Activated B cell treated with CpG ODN at 0.5 μM for 24 hours (primary cell): ENCODE results near the gene TOR4A. TPM values are rescaled to one million over a fixed set of nuclear protein-coding genes. Genes with fewer than 3 reads are reported as not detected.
A peak's percentile ranks its signal among the peaks of the same experiment; 100 is the strongest.
"Not testable (repeated sequence)": the region's sequence is repeated elsewhere in the genome, so short reads cannot be mapped to it uniquely, and the experiment has no call there.

Experiments used
- ATAC-seq: fragments of 200-7000 bp; cut with Tn5 transposase; one replicate; pipeline ENCODE4 v1.10.0; 2021; ENCODE audit warnings: low read depth, mild to moderate bottlenecking, moderate library complexity
- CTCF ChIA-PET: fragments of 350-600 bp; sonication (Branson Sonifier 250); formaldehyde crosslinking; loops from one replicate; lab custom pipeline; 2021; ENCODE audit warnings: antibody characterized with exemption; lab: Charles Lee
- POLR2A ChIA-PET: fragments of 350-600 bp; sonication (Branson Sonifier 250); formaldehyde crosslinking; loops from one replicate; lab custom pipeline; 2021; ENCODE audit warnings: antibody characterized with exemption; lab: Charles Lee
- DNase-seq: peaks from one replicate; pipeline ENCODE4 v3.0.0; 2022
- H3K27ac Mint-ChIP-seq: one replicate; pipeline ENCODE4 v1.8.0; 2020; ENCODE audit warnings: mixed read lengths
- H3K27me3 Mint-ChIP-seq: one replicate; pipeline ENCODE4 v1.8.0; 2021; ENCODE audit warnings: mixed read lengths
- H3K36me3 Mint-ChIP-seq: one replicate; pipeline ENCODE4 v1.8.0; 2021; ENCODE audit warnings: low read depth, mixed read lengths
- H3K4me1 Mint-ChIP-seq: one replicate; pipeline ENCODE4 v1.8.0; 2021; ENCODE audit warnings: mixed read lengths
- H3K4me3 Mint-ChIP-seq: one replicate; pipeline ENCODE4 v1.8.0; 2020; ENCODE audit warnings: mild to moderate bottlenecking, mixed read lengths
- H3K9me3 Mint-ChIP-seq: one replicate; pipeline ENCODE4 v1.8.0; 2020; ENCODE audit warnings: mixed read lengths
- intact Hi-C: fragments of 100-400 bp; cut with micrococcal nuclease; formaldehyde crosslinking; loops from one replicate; pipeline ENCODE4 v1.15.1; 2024
- total RNA-seq: library from RNA; stranded (reverse); gene quantifications from 2 replicates; pipeline ENCODE4 v1.2.3, GENCODE V29; 2022
- TF ChIP-seq, protein P1 (sequence below): fragments of 200-600 bp; IDR thresholded peaks from one replicate; pipeline ENCODE4 v1.8.0; 2022; ENCODE audit warnings: antibody characterized with exemption, mild to moderate bottlenecking

The TOR4A gene
- total RNA-seq, 1 donor from 2014 or later, result 9.1 TPM

DNA sequence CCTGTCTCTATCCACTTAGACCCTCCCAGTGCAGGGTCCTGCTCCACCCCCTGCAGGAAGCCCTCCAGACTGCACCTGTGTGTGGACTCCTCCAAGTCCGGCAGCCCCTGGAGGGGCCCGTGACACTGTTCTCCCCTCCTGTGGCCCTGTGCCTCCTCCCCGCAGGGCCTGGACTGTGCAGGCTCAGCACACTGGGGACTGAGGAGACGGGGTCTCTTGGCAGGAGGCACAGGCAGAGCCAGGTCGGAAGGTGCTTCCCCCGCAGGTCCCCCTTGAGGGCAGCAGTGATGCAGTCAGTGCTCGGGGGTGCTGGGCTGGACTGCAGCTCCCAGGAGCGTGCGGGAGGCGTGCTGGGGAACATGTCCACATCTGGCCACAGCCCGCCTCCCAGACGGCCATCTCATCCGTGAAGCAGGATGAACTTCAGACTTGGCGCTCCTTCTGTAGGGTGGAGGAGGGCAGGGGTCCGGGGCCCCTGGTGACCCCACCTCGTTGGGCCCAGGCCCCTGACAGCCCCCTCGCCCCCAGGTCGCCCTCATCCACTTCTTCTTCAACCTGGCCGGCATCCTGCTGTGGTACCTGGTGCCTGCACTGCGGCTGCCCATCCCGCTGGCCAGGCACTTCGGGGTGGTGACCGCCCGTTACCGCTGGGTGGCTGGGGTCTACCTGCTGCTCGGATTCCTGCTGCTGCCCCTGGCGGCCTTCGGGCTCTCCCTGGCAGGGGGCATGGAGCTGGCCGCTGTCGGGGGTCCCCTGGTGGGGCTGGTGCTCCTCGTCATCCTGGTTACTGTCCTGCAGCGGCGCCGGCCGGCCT, 41.9 kb upstream of the TOR4A start:
- no peak for DNase-seq
- POLR2A ChIA-PET, result interaction anchor here (0.6 to 1.8 kb wide), 14 partner anchors 13 to 189 kb away, joined by 3 to 9 read pairs (median 7); partner anchors contain the start of genes ANAPC2, MAN1B1, SSNA1 and TOR4A
- TF ChIP-seq, protein P1, sequence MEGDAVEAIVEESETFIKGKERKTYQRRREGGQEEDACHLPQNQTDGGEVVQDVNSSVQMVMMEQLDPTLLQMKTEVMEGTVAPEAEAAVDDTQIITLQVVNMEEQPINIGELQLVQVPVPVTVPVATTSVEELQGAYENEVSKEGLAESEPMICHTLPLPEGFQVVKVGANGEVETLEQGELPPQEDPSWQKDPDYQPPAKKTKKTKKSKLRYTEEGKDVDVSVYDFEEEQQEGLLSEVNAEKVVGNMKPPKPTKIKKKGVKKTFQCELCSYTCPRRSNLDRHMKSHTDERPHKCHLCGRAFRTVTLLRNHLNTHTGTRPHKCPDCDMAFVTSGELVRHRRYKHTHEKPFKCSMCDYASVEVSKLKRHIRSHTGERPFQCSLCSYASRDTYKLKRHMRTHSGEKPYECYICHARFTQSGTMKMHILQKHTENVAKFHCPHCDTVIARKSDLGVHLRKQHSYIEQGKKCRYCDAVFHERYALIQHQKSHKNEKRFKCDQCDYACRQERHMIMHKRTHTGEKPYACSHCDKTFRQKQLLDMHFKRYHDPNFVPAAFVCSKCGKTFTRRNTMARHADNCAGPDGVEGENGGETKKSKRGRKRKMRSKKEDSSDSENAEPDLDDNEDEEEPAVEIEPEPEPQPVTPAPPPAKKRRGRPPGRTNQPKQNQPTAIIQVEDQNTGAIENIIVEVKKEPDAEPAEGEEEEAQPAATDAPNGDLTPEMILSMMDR, result no peak

GRCh38 chr9:137236238-137236935, 41.1 kb upstream of the TOR4A start:
- H3K27me3 Mint-ChIP-seq, result no peaks in the 10 kb centered on the region
- TF ChIP-seq, protein P1, result peak; percentile 97
- peaks cover 45% of the 10 kb centered on the region for H3K4me1 Mint-ChIP-seq
- CTCF ChIA-PET, result interaction anchor here (0.6 to 1.9 kb wide), 30 partner anchors 9 to 344 kb away, joined by 3 to 13 read pairs (median 4); partner anchors contain the start of genes ANAPC2, MAN1B1, NDOR1 and NELFB
- POLR2A ChIA-PET, result interaction anchor here (0.6 to 1.8 kb wide), 16 partner anchors 10 to 207 kb away, joined by 3 to 9 read pairs (median 6); partner anchors contain the start of genes ANAPC2, DPP7, MAN1B1 and SSNA1
- H3K36me3 Mint-ChIP-seq, result peaks cover 3% of the 10 kb centered on the region
- peak overlapping the region; percentile 41 for H3K4me3 Mint-ChIP-seq
- peak; percentile 33 for ATAC-seq
- H3K9me3 Mint-ChIP-seq, result no peaks in the 10 kb centered on the region
- peak; percentile 88 for DNase-seq
- intact Hi-C loops, result loop anchor here (1.0 kb wide), 6 partner anchors 36 to 209 kb away; partner anchors contain the start of genes ANAPC2, NPDC1, SSNA1 and TPRN
- H3K27ac Mint-ChIP-seq, result no peak overlapping the region

More for the DNA sequence above, 41.9 kb upstream of the TOR4A start:
- Mint-ChIP-seq H3K36me3 (no peaks in the 10 kb centered on the region), H3K4me3 (no peak overlapping the region), H3K27ac (no peak overlapping the region), H3K27me3 (no peaks in the 10 kb centered on the region), H3K4me1 (peaks cover 41% of the 10 kb centered on the region), H3K9me3 (no peaks in the 10 kb centered on the region)
- ATAC-seq, result no peak
- CTCF ChIA-PET, result interaction anchor here (0.7 to 1.9 kb wide), 14 partner anchors 8 to 210 kb away, joined by 3 to 10 read pairs (median 6); partner anchors contain the start of genes MAN1B1, NELFB, NPDC1 and RNF224
- intact Hi-C loops, result loop anchor here (1.0 kb wide), 6 partner anchors 35 to 210 kb away; partner anchors contain the start of genes ANAPC2, NPDC1, SSNA1 and TPRN

DNA sequence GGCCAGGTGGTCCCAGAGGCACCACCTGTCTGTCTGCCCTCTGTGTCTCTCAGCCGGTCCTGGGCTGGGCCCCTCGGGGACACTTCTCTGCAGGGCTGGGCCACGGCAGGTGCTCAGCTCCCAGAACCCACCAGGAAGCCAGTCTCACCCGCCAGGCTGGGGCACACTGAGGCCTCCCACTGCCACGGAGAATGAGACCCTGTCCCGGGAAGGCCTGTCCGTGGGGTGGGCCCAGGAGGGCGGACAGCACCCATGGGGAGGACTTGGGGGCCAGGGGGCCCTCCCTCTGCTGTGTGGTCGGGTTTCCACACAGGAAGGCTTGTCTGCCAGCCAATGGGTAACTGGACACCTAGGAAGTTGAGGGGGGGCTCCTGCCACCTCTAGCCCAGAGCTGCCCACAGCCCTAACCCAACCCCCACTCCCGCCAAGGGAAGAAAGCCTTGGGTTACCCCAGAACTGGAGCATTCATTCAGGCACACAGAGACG, 40.5 kb upstream of the TOR4A start:
- DNase-seq (no peak), ATAC-seq (no peak)
- intact Hi-C loops, result loop anchor here (1.0 kb wide), 6 partner anchors 37 to 208 kb away; partner anchors contain the start of genes ANAPC2, NPDC1, SSNA1 and TPRN
- CTCF ChIA-PET, result interaction anchor here (0.6 to 1.9 kb wide), 30 partner anchors 10 to 344 kb away, joined by 3 to 13 read pairs (median 4); partner anchors contain the start of genes ANAPC2, MAN1B1, NDOR1 and NELFB
- peaks cover 3% of the 10 kb centered on the region for H3K36me3 Mint-ChIP-seq
- no peaks in the 10 kb centered on the region for H3K9me3 Mint-ChIP-seq
- H3K27ac Mint-ChIP-seq, result no peak overlapping the region
- H3K4me1 Mint-ChIP-seq, result peaks cover 47% of the 10 kb centered on the region
- TF ChIP-seq, protein P1, result no peak
- peak overlapping the region; percentile 41 for H3K4me3 Mint-ChIP-seq
- POLR2A ChIA-PET, result interaction anchor here (0.6 to 1.8 kb wide), 16 partner anchors 11 to 208 kb away, joined by 3 to 9 read pairs (median 6); partner anchors contain the start of genes ANAPC2, DPP7, MAN1B1 and SSNA1
- H3K27me3 Mint-ChIP-seq, result no peaks in the 10 kb centered on the region

GRCh38 chr9:137237759-137238726, 39.5 kb upstream of the TOR4A start:
- H3K27me3 Mint-ChIP-seq, result no peaks in the 10 kb centered on the region
- H3K36me3 Mint-ChIP-seq, result peaks cover 13% of the 10 kb centered on the region
- H3K9me3 Mint-ChIP-seq, result no peaks in the 10 kb centered on the region
- peaks cover 56% of the 10 kb centered on the region for H3K4me1 Mint-ChIP-seq
- ChIA-PET CTCF (interaction anchor here (0.6 to 1.9 kb wide), 6 partner anchors 20 to 191 kb away, joined by 3 to 13 read pairs (median 4); no protein-coding TSS in a partner anchor), POLR2A (interaction anchor here (0.6 to 1.8 kb wide), 3 partner anchors 48 to 70 kb away, joined by 4 to 9 read pairs (median 8); partner anchors contain the start of genes ANAPC2 and SSNA1)
- DNase-seq, result no peak
- H3K4me3 Mint-ChIP-seq, result no peak overlapping the region
- intact Hi-C loops, result no loop called here
- no peak for ATAC-seq
- H3K27ac Mint-ChIP-seq, result no peak overlapping the region
- TF ChIP-seq, protein P1, result no peak

GRCh38 chr9:137239541-137240200, 37.9 kb upstream of the TOR4A start:
- Mint-ChIP-seq H3K27ac (peak overlapping the region; percentile 66), H3K4me3 (peak overlapping the region; percentile 70), H3K4me1 (peaks cover 60% of the 10 kb centered on the region), H3K36me3 (peaks cover 25% of the 10 kb centered on the region)
- intact Hi-C loops, result loop anchor here (2.0 to 5.0 kb wide), 6 partner anchors 29 to 449 kb away; partner anchors contain the start of genes EXD3, NOXA1, TMEM141 and TOR4A
- DNase-seq, H3K9me3 Mint-ChIP-seq, ATAC-seq, H3K27me3 Mint-ChIP-seq: not testable (repeated sequence)
- ChIA-PET CTCF (interaction anchor here (1.3 kb wide), 1 partner anchor 110 kb away, joined by 3 read pairs; no protein-coding TSS in a partner anchor), POLR2A (interaction anchor here (0.6 to 6.2 kb wide), 31 partner anchors 13 to 835 kb away, joined by 3 to 160 read pairs (median 5); partner anchors contain the start of genes ABCA2, ANAPC2, ARRDC1 and DPP7)
